NCI-H345 (cell line): ENCODE results near the gene GAL.

Experiments
- DNase-seq: peaks from one replicate; lab custom pipeline; 2025; lab: John Stamatoyannopoulos, UW

GAL gene

GRCh38 chr11:68682531-68682961 lies 1.8 kb upstream of the GAL start:
- no peak for DNase-seq

GRCh38 chr11:68683121-68683520 lies 1.2 kb upstream of the GAL start:
- DNase-seq: no peak

- DNase-seq: no peak
Observed at GRCh38 chr11:68683536-68684384, 584 bp upstream of the GAL start.

GRCh38 chr11:68685656-68686380 lies 1.5 kb downstream of the GAL start:
- DNase-seq: no peak

- DNase-seq: no peak
Observed at GRCh38 chr11:68686486-68686885, 2.1 kb downstream of the GAL start.

- no peak for DNase-seq
Observed at GRCh38 chr11:68687311-68687710, 3.0 kb downstream of the GAL start.

GRCh38 chr11:68687986-68688385 lies 3.6 kb downstream of the GAL start:
- DNase-seq: no peak

- DNase-seq: no peak
Observed at GRCh38 chr11:68688881-68689280, 4.5 kb downstream of the GAL start.

- DNase-seq: no peak
Observed at GRCh38 chr11:68689737-68690625, 5.6 kb downstream of the GAL start.

- DNase-seq: no peak
Observed at GRCh38 chr11:68690671-68691401, 6.5 kb downstream of the GAL start.

GRCh38 chr11:68691402-68691784 lies 7.0 kb downstream of the GAL start:
- DNase-seq: no peak

- DNase-seq: no peak
Observed at GRCh38 chr11:68692115-68692514, 7.8 kb downstream of the GAL start.

GRCh38 chr11:68692871-68693483 lies 8.6 kb downstream of the GAL start:
- DNase-seq: no peak

- DNase-seq: no peak
Observed at GRCh38 chr11:68693484-68693882, 9.1 kb downstream of the GAL start.

- DNase-seq: no peak
Observed at GRCh38 chr11:68694431-68695297, 10.3 kb downstream of the GAL start.

- DNase-seq: no peak
Observed at GRCh38 chr11:68695531-68695930, 11.2 kb downstream of the GAL start.

GRCh38 chr11:68698993-68699392 lies 14.6 kb downstream of the GAL start:
- no peak for DNase-seq

- DNase-seq: no peak
Observed at GRCh38 chr11:68704887-68705286, 20.5 kb downstream of the GAL start.

GRCh38 chr11:68707527-68707926 lies 23.2 kb downstream of the GAL start:
- no peak for DNase-seq

- DNase-seq: no peak
Observed at GRCh38 chr11:68709062-68709461, 24.7 kb downstream of the GAL start.
